HG03342 (cell line): ENCODE results near the gene TTLL11.

Source experiments
- ATAC-seq: cut with Tn5 transposase; IDR thresholded peaks from one replicate; pipeline ENCODE4 v1.9.1; 2021; ENCODE audit warnings: mild to moderate bottlenecking, moderate library complexity; ENCODE audit not compliant: unreplicated experiment

TTLL11 gene

DNA sequence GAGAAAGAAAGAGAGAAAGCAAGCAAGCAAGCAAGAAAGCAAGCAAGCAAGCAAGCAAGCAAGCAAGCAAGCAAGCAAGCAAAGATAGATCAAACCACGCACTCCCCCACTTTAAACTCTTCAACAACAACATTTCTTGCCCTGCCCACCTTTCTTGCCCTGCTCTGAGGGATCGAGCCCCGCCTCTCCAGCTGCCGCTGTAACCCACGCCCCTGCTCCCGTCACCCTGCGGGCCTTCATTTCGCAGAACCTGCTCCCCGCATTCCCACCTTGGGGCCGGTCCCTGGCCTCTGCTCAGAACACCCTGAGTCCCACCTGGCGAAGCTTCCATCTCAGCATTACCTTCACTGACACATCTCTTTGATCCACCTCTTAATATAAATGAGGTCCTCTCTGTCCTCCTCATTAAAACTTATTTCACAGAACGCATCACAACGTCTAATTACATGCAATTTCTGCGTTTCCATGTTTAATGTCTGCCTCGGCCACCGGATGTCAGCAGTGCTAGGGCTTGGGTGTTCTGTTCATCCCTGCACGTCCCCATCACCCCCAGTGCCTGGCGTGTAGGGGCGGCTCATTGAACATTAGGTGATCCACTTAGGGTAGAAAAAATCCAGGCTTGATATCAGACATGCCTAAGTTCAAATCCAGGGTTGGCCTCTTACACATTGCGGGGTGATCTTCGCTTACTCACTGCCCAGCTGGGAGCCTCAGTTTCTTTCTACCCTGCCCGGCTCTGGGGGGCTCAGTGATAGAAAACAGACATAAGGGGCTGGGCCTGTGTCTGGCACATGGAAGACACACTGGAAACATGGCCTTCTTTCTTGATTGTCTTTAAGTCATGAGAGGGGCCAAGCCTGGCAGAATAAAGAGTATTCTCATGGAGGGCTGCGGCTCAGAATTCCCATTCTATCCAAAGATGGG lies 254.1 kb downstream of the TTLL11 start:
- no peak for ATAC-seq

DNA sequence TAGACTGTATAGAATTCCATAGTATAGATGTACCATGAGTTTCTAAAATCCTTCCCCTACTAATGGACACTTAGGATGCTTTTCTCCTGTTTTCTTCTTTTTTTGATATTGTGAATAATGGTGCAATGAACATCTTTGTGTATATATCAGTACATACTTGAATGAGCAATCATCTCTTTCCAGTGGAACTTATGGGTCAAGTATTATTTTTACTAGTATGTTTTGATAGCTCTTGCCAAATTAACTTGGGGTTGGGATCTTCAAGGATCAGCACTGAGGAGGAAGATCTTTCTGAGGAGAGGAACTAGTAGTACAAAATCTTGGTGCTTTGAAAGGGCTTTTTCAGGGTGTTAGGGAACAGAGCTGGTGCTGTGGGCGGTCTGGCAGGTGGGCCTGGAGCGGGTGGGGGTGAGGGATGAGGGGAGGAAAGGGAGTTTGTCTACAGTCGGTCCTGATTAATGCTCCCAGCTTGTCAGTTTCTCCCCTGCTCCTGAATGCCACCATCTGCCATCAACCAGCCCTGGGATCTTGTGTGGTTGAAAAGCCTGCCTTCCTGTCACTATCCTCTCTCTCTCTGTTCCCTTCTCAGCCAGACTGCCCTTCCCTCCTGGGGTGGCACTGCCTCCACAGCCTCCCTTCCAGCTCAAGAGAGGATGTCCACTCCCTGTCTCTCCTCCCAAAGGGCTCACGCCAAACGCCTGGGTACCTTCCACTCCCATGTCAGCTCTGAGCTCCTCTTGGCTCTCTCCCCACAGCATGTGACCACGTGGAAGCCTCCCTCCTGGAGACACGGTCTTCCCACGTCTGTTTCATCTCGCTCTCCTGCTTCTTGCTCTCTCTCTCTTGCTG lies 255.8 kb downstream of the TTLL11 start:
- no peak for ATAC-seq

DNA sequence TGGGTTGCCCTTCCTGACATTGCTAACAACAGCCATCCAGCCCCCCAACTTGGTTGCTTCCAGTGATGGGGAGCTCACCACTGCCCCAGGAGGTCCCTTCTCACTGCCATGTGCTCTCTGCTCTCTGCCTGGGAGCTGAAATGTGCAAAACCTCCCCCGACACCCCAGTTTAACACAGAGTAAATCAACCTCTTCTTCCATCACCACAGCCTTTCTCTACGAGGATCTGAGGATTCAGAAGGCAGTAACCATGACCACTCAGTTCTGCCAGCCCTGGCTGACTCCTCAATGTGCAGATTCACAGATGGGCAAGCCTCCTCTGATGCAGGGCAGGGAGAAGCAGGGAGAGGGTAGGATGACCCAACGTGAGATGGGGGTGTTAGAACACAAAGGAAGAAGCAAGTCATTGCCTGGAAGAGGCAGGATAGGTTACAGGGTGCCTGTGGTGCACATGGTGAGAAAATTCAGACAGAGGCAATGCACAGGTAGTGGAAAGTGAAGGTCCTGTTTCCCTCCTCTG lies 256.7 kb downstream of the TTLL11 start:
- ATAC-seq = no peak

DNA sequence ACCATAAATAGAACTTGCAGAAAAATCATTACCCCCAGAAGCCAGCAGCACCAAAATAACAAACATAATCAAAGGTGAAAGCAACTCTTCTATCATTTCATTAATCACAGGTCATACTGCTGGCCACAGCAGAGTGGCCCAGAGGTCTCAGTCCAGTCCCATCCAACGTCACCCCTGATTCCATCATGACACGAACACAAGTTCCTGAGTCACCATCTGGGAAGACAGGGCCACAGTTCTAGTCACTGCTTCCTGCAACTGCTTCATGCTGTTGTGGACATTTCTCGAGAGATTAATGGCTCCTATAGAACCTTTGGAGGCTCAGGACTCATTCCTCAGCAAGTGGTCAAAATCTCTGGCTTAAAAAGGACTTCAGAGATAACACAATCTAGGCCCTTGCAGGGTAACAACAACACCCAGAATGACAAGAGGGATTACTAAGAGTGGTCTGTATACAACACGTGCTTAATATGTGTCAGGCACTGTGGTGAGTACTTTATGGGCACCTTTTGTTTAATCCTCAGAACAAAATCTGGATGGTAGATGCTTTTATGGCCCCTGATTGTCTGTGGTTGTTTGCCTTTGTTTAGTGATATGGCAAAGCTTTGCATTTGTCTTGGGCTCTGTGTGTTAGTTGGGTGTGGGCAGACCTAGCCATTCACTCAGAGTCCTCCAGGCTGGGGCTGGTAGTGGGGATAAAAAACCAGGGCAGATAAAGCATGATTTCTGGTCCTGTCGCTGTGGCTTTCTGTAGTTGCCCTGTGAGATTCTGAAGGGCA lies 257.3 kb downstream of the TTLL11 start:
- no peak for ATAC-seq

DNA sequence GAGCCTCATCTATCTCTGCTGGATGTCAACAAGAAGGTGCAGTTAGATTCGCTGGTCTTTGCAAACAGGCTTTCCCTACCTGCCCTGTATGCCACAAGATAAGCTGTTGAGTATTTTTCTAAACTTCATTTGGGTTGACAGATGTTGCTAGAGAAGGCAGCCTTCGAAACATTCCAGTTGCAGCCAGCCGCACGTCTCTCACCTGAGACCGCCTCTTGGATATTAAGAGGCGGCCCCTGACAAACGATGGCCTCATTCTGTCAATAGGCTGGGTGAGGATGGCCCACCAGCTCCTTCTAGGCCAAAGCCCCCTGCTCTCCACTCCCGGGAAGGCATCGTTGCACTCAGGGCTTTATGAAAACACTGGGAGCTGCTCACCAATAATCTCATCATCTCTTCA lies 260.0 kb downstream of the TTLL11 start:
- no peak for ATAC-seq

DNA sequence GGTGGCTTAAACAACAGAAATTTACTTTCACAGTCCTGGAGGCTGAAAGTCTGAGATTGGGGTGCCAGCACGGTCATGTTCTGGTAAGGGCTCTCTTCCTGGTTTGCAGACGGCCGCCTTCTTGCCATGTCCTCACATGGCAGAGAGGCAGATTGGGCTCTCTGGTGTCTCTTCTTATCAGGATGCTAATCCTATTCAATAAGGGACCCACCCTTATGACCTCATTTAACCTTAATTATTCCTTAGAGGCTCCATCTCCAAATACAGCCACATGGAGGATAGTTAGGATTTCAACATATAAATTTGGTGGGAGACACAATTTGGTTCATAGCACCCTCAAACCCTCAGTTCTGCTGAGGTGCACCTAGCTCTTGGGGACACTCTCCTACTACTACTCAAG lies 261.2 kb downstream of the TTLL11 start:
- ATAC-seq = no peak

DNA sequence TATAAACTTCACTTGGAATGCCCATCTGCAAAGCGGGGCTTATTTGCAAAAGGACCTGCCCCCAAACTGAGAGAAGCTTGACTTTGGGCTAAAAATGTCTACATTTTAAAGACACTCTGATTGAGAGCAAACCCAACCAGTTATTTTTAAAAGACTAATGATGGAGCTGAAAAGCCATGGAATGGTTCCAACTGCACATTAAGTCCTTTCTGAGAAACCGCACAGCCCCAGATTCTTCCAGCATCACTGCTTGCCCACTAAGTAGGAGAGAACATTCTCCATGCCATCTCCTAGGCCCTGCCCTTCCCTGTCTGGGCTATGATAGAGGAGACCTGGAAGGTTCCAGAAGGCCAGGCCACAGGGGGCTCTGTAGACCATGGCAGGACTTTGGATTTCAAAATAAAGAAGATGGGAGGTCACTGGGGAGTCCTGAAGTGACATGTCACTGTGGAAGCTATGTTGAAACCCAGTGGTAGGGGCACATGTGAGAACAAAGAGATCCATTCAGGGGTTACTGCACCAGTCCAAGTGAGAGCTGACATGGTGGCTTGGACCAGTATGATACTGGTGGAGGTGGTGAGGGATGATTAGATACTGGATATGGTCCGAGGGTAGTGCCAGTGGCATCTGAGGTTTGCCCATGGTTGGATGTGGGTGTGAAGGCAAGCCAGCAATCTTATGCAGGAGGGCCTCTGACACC lies 262.5 kb downstream of the TTLL11 start:
- no peak for ATAC-seq

DNA sequence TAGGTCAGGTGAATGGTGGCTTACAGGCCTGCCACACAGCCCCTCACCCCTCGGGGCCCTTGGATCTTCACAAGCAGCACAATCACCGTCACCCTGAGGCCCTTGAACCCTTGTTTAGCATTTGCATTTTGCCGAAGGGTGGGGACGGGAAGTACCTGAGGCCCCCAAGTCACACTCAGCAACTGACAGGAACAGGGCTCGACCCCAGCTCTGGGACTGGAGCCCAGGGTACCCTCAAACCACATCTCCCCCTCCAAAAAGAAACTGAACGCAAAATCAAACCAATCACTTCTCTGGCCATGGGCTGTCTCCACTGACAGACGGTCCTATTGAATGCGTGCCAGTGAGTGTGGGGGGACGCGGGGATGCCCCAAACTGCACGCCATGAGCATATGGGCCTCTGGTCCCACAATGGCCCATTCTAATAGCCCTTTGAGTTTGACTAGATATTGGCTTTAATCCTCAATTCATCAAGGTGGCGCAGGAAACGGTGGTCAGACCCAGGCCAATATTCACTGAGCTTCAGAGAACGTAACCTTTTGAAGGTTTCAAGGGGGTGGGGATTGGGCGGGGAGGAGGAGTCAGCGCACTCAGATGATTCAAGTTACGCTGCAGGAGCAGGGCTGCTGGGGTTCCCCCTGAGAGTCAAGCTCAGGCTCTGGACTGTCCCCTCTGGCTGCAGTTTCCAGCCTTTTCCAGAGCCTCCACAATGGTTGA lies 265.7 kb downstream of the TTLL11 start:
- ATAC-seq = no peak

DNA sequence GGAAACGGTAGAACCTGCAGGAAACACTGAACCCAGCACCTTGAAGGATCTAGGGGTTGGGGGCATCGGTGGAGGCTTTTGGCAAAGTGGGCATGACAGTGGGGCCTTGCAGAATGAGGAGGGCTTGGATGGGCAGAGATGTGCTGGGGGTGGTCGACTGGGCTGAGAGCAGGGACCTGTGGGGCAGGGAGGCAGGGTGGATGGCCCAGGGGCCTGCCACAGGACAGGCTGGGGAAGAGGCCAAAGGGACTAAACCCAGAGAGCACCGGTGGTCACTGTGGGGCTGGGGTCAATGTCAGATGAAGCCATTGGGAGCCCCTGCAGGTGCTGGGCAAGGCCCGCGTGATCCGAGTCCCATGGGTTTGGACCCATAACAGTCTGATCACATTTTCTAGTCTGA lies 266.4 kb downstream of the TTLL11 start:
- ATAC-seq = no peak

DNA sequence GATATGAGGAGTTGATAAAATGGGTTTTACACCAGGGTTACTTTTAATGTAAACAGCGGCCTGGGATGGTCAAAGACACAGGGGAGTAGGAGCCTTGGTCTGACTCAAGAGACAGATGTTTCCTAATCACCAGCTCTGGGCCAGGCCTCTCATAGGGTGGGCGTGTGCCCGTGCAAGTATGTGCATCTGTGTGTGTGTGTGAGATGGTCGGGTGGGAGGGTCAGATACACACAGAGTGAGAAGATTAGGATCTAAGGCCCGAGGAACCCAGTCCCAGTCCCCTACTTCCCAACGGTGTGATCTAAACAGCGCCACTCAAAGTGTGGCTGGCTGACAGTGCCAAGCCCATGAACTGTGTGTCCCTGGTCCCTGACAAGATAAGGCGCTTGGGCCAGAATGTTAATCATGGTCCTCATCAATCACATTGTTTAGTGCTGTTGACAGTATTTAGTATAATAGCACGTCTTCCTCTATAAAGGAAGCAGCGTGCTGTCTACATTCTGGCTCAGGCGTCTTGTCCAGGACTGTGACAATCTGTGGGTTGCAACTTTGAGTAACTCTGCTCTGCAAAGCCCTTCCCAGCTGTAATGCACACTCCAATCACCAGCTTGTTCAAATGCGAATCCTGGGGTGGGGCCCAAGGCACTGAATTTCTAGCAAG lies 267.9 kb downstream of the TTLL11 start:
- no peak for ATAC-seq

DNA sequence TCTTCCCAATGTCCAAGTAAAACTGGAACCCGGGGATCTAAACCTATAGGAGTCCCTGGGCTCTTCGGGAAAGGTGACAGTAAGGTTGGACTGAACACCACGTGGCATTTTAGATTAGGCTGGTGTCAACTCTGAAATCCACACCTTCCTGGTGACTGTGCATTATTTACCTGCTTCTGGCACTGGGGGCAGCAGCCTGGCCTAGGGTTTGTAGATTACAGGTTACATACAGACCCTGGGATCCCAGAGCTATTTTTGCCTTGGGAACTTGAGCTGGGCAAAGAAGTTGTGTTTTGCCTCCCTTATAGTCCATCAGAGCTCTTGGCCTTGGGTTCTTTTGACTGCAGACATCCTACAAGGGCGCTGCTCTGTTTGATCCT lies 268.5 kb downstream of the TTLL11 start:
- no peak for ATAC-seq

DNA sequence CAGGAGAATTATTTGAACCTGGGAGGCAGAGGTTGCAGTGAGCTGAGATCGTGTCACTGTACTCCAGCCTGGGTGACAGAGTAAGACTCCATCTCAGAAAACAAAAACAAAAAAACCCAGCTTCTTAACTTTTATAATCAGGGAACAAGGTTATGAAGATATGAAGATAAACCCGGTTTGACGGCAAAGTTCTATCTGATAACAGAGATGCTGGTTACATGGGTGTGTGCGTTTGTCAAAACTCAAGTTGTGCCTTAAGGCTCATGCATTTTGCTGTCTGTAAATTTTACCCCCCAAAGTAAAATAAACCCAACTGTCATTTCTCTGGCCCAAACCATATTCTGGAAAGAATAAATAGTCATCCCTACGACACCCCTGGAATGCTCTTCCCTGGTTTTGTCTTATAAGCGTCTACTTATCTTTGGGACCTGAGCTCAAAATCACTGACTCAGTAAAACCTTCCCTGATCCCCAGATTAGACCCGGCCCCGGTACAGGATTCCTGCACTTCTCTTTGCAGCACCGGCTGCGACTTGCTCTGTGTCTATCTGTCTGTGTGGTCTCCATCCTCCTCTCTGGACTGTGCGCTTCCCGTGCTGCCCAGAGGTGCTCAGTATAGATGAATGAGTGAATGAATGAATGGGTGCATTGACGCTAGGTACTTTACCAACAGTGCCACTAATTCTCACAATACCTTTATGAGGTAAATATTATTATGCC lies 269.5 kb downstream of the TTLL11 start:
- ATAC-seq = no peak

DNA sequence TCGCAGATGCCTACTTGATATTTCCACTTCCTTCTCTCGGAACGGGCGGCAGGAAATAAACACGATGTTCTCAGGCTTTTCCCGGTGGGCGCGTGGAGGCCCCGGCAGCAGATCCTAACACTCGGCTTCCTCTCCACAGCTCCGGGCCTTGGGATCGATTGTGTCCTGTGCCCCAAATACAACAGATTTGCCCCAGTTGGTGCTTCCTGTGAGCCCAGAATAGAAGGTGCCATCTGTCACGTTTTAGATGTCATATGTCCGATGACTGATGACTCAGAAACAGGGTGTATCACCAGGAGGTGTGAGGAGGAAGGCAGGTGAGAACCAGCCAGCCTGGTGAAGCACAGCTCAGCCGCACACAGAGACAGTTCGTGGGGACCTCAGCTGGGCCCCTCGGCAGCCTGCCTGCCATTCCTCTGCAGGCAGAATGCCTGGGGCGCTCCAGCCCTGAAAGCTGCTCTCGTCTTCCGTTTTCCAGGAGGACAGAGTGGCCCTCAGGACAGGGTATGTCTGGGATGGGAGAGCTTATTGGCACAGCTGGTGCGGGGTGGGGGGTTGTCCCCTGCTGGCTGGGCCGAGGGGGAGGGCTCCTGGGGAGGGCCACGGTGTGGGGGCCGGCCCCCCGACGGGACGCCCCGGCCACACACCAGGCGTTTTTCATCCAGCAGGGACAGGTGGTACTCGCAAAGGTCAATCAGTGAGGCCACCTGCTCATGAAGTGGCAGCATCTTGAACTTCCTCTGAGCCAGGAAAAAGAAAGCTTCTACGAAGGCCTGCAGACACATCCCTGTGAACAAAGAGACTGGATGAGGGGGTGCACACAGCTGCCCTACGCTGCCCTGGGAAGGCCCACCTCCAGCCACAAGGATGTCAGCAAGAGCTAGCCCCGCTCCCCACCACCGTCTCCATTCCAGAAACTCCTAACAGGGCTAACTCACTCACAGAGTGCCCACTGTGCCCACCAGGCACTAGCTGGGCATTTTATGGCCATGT lies 270.7 kb downstream of the TTLL11 start:
- no peak for ATAC-seq

DNA sequence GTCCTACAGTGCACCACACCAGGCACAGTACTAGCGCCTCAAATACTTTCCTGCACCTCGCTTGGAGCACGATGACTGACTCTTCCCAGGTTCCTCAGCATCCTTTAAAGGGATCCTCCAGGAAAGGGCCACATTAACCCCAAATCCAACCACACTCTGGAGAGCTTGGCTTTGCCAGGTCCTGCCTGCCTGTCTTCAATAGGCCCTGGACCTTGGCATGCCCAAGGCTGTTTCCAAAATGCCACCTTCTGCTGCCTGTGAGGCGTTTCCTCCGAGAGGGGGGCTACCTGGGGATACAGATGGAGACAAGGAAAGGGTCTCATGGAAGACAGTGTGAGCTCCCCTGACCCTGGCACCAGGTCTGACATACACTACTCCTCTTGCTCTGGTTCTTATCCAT lies 271.8 kb downstream of the TTLL11 start:
- ATAC-seq = no peak

DNA sequence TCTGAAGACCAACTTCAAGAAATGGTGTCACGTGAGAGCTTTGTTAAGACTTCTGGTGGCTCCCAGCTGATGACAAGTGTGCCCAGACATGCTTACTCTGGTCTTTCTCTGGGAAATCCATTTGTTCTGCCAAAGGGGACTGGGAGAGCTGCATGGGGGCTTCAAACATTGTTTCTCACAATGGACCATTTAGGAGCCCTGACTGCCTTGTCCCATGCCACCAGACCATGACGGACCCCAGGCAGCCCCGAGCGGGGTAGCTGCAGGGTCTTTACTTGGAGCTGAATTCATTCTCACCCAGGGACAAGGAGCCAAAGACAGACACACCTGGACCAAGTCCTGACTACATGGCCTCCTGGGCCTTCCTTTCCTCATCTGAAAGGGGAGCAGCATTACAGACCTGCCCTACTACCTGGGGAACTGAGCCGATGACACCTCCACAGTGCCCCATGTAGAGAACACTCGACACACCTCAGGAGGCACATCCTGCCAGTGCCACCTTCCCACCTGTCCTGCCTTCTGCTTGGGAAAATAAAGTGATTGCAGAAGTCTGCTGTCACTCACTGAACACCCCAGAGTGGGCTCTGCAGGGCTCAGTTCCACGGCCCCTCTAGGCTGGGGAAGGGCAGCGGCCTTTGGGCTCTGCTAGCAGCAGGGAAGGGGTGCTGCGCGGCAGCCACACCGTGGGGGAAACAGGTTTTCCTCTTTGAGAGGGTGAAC lies 272.7 kb downstream of the TTLL11 start:
- ATAC-seq = no peak

DNA sequence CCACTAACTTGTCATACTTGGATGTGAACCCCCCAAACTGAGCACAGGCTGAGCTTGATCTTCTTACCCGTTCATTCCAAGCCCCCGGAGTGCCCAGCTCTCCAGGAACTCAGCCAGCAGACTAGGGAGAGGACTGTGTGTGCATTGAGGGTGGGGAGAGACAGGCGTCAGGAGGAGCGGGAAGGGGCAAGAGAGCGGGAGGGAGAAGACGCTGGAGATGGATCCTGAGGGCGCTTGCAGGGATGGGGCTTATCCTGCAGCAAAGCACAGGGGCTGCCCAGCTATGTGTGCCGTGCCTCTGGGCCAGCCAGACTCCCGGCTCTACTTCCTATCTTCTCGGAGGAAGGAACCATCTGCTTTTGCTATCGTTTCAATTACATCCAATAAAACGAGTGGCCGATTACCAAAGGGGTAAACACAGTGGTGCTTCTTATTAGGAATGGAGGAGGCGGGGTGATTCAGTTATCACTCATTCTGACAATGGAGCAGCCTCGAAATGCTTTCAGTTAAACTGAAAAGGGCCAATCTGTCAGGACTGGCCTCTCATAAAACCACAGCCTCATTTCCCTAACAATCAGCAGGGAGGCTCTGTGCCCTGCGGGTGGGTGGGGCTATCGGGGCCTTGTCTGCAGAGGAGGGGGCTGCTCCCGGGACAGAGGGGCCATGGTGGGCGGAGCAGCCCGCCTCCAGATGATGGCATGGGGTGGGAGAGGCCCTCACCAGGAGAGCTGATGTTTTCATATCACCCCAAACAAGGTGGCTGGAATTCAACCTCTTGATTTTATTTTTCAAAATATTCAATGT lies 273.5 kb downstream of the TTLL11 start:
- ATAC-seq = no peak
